SH-SY5Y (cell line): ENCODE data around the gene SLC1A4.

Experiments used
- GATA2 ChIP-seq: IDR thresholded peaks from 2 replicates; pipeline ENCODE4 v1.6.1; 2011; ENCODE audit warnings: mild to moderate bottlenecking, low read depth, low read length
- GATA3 ChIP-seq: IDR thresholded peaks from 2 replicates; pipeline ENCODE4 v1.6.1; 2011; ENCODE audit warnings: low read depth, mild to moderate bottlenecking, low read length, moderate library complexity

- no peak for TF ChIP-seq GATA2
- no peak for TF ChIP-seq GATA3
Observed at GRCh38 chr2:64982932-64983331, 6.3 kb upstream of the SLC1A4 start.
